Left renal pelvis (tissue), 4 donors: ENCODE data around the gene MRS2. TPM values are rescaled to one million over a fixed set of nuclear protein-coding genes. Genes with fewer than 3 reads are reported as not detected.

ENCODE experiments used
- DNase-seq, 4 donors: peaks; one replicate each; pipeline ENCODE4 v3.0.0-alpha.2; 2013; ENCODE audit warnings: low read depth in 4 of 4, low spot score in 3 of 4
- polyA plus RNA-seq, 4 donors: library from polyadenylated mRNA; unstranded; fragments of 120-200 nt; gene quantifications; one replicate each; pipeline ENCODE4 v1.2.1, GENCODE V29; 2013; ENCODE audit not compliant: insufficient read length in 4 of 4

Gene MRS2
- polyA plus RNA-seq, 4 donors = 21.8 to 52.0 (median 43.3) TPM

GRCh38 chr6:24460966-24461365 is 58.2 kb downstream of the MRS2 start:
- DNase-seq = no peak

- no peak for DNase-seq
These were observed 61.7 kb downstream of the MRS2 start for GRCh38 chr6:24464253-24465038.

GRCh38 chr6:24469811-24470210 is 67.1 kb downstream of the MRS2 start:
- no peak for DNase-seq

- no peak for DNase-seq
These were observed 69.4 kb downstream of the MRS2 start for GRCh38 chr6:24472181-24472580.

Other genes starting within 250 kb of the MRS2 start
- 100 to 1,000 TPM in 3 of 4 donors, 1 to 10 TPM in 1; 1.6 to 133 (median 114) TPM for gene DCDC2, start 44.9 kb upstream of the MRS2 start, polyA plus RNA-seq
- 1 to 10 TPM; 2.6 to 6.6 (median 4.1) TPM for gene GPLD1, start 86.6 kb downstream of the MRS2 start, polyA plus RNA-seq
- 10 to 100 TPM; 15.8 to 31.6 (median 29.2) TPM for gene ALDH5A1, start 92.0 kb downstream of the MRS2 start, polyA plus RNA-seq
- under 1 TPM; 0.20 to 0.50 (median 0.32) TPM for gene KIAA0319, start 243.3 kb downstream of the MRS2 start, polyA plus RNA-seq